Keratinocyte (primary cell): ENCODE measurements around the gene MCF2L2. TPM values are rescaled to one million over a fixed set of nuclear protein-coding genes. Genes with fewer than 3 reads are reported as not detected.

Experiments used
- DNase-seq: peaks from one replicate; pipeline ENCODE4 v3.0.0-alpha.2; 2011; ENCODE audit warnings: low read depth, missing footprints, low spot score
- FAIRE-seq: peaks from 2 replicates; lab custom pipeline; 2011; peaks lifted over from hg19 to GRCh38; lab: Jason Lieb, UNC
- H2AFZ ChIP-seq: 2 replicates; pipeline ENCODE4 v1.6.0; 2012; ENCODE audit warnings: low read length, control low read depth, inconsistent platforms; ENCODE audit not compliant: control insufficient read depth
- H3K27ac ChIP-seq: 2 replicates; pipeline ENCODE4 v1.5.1; 2011; ENCODE audit warnings: low read length; ENCODE audit not compliant: control insufficient read depth, insufficient read depth
- H3K27me3 ChIP-seq: 3 replicates; pipeline ENCODE4 v1.6.0; 2011; ENCODE audit warnings: low read length; ENCODE audit not compliant: control insufficient read depth, insufficient read depth; ENCODE audit errors: extremely low read depth
- H3K36me3 ChIP-seq, 2 experiments: 2 replicates in 1 of 2; 3 replicates in 1 of 2; pipeline ENCODE4 v1.5.1; 2011; ENCODE audit warnings: low read length in 2 of 2, mild to moderate bottlenecking in 1 of 2; ENCODE audit not compliant: control insufficient read depth in 2 of 2, insufficient read depth in 2 of 2; ENCODE audit errors: extremely low read depth in 1 of 2
- H3K4me1 ChIP-seq: 3 replicates; pipeline ENCODE4 v1.5.1; 2011; ENCODE audit warnings: low read length; ENCODE audit not compliant: control insufficient read depth, insufficient read depth; ENCODE audit errors: extremely low read depth
- H3K4me2 ChIP-seq: 3 replicates; pipeline ENCODE4 v1.6.0; 2011; ENCODE audit warnings: low read depth, low read length; ENCODE audit not compliant: control insufficient read depth, insufficient read depth; ENCODE audit errors: extremely low read depth
- H3K4me3 ChIP-seq, 3 experiments: fragments of 200-600 bp in 1 of 3; sonication (generic) in 1 of 3; 2 replicates in 2 of 3; 3 replicates in 1 of 3; pipeline ENCODE4 v1.5.1; 2011 to 2016; ENCODE audit warnings: low read length in 3 of 3, mild to moderate bottlenecking in 3 of 3, control low read depth in 2 of 3, inconsistent platforms in 1 of 3, low read depth in 1 of 3, mixed read lengths in 1 of 3, mixed run types in 1 of 3, moderate library complexity in 1 of 3; ENCODE audit not compliant: control insufficient read depth in 2 of 3, insufficient read depth in 2 of 3; ENCODE audit errors: extremely low read depth in 1 of 3
- H3K79me2 ChIP-seq: 2 replicates; pipeline ENCODE4 v1.6.0; 2012; ENCODE audit warnings: low read length; ENCODE audit not compliant: control insufficient read depth, insufficient read depth
- H3K9ac ChIP-seq: 3 replicates; pipeline ENCODE4 v1.6.0; 2011; ENCODE audit warnings: low read length; ENCODE audit not compliant: control insufficient read depth, insufficient read depth; ENCODE audit errors: extremely low read depth
- H3K9me1 ChIP-seq: 3 replicates; pipeline ENCODE4 v1.6.0; 2011; ENCODE audit warnings: low read length; ENCODE audit not compliant: control insufficient read depth, insufficient read depth; ENCODE audit errors: extremely low read depth
- H3K9me3 ChIP-seq: 2 replicates; pipeline ENCODE4 v1.5.1; 2012; ENCODE audit warnings: low read depth, low read length; ENCODE audit not compliant: control insufficient read depth
- H4K20me1 ChIP-seq: 3 replicates; pipeline ENCODE4 v1.6.0; 2011; ENCODE audit warnings: low read length; ENCODE audit not compliant: control insufficient read depth, insufficient read depth; ENCODE audit errors: extremely low read depth
- EZH2 ChIP-seq: IDR thresholded peaks from one replicate; pipeline ENCODE4 v1.6.1; 2012; ENCODE audit warnings: inconsistent platforms, mild to moderate bottlenecking, low read length, moderate library complexity
- dilution Hi-C: fragments of 300-500 bp; cut with MboI; formaldehyde crosslinking; loops from one replicate; pipeline ENCODE4 v1.7.0; 2020; ENCODE audit warnings: low sequenced_read_pairs; ENCODE audit not compliant: extremely low pct_ligation_motif_present
- polyA plus RNA-seq, 5 experiments: library from polyadenylated mRNA; depleted of rRNA in 3 of 5; stranded (reverse) in 3 of 5; stranded (forward) in 1 of 5; unstranded in 1 of 5; fragments of >200 nt; gene quantifications; 1 replicate in 1 of 5; 2 replicates in 3 of 5; 3 replicates in 1 of 5; pipeline versions ENCODE4 v1.2.1 to v1.2.3, GENCODE V29; 2011 to 2012; ENCODE audit warnings: missing spikeins in 2 of 5, low read depth in 1 of 5, low replicate concordance in 1 of 5
- TF ChIP-seq, protein P1 (sequence below), 3 experiments: IDR thresholded peaks in 1 of 3; conservative IDR thresholded peaks in 1 of 3; optimal IDR thresholded peaks in 1 of 3; 2 replicates in 2 of 3; 3 replicates in 1 of 3; pipeline versions ENCODE3 to v1.5.1; 2011; ENCODE audit warnings: low read length in 3 of 3, mild to moderate bottlenecking in 3 of 3, moderate library complexity in 2 of 3, control low read depth in 1 of 3, inconsistent platforms in 1 of 3; ENCODE audit not compliant: insufficient read depth in 2 of 3; ENCODE audit errors: extremely low read depth in 1 of 3

Gene MCF2L2
- polyA plus RNA-seq, 1 donor (not counting 4 experiments of a cell fraction or from before 2014, with no cell fraction given): 0.26 TPM

DNA sequence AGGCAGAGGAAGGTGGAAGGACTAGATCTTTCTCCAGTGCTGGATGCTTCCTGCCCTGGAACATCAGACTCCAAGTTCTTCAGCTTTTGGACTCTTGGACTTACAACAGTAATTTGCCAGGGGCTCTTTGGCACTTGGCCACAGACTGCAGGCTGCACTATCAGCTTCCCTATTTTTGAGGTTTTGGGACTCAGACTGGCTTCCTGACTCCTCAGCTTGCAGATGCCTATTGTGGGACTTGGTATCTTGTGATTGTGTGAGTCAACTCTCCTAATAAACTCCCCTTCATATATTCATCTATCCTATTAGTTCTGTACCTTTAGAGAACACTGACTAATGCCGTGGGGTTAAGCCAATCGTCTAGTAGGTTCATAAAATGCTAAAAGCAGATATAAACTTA, 184.2 kb downstream of the MCF2L2 start:
- no peaks in the 10 kb centered on the region for H3K9me1 ChIP-seq
- H3K27me3 ChIP-seq: no peaks in the 10 kb centered on the region
- no peaks in the 10 kb centered on the region for H4K20me1 ChIP-seq
- H3K4me3 ChIP-seq: no peak overlapping the region
- TF ChIP-seq, protein P1, sequence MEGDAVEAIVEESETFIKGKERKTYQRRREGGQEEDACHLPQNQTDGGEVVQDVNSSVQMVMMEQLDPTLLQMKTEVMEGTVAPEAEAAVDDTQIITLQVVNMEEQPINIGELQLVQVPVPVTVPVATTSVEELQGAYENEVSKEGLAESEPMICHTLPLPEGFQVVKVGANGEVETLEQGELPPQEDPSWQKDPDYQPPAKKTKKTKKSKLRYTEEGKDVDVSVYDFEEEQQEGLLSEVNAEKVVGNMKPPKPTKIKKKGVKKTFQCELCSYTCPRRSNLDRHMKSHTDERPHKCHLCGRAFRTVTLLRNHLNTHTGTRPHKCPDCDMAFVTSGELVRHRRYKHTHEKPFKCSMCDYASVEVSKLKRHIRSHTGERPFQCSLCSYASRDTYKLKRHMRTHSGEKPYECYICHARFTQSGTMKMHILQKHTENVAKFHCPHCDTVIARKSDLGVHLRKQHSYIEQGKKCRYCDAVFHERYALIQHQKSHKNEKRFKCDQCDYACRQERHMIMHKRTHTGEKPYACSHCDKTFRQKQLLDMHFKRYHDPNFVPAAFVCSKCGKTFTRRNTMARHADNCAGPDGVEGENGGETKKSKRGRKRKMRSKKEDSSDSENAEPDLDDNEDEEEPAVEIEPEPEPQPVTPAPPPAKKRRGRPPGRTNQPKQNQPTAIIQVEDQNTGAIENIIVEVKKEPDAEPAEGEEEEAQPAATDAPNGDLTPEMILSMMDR (optimal IDR thresholded peaks at IDR 0.05 in 1 of 3, IDR thresholded peaks at IDR 0.05 in 1 of 3, conservative IDR thresholded peaks at IDR 0.05 in 1 of 3; ENCODE audit: extremely low read depth in 1 of 3, insufficient read depth in 2 of 3, low read length in 3 of 3): no peak
- no peak for TF ChIP-seq EZH2
- no peak overlapping the region for H3K4me2 ChIP-seq
- H3K9me3 ChIP-seq: no peaks in the 10 kb centered on the region
- no peaks in the 10 kb centered on the region for H3K79me2 ChIP-seq
- H3K27ac ChIP-seq: no peak overlapping the region
- dilution Hi-C loops: no loop called here
- no peaks in the 10 kb centered on the region for H3K36me3 ChIP-seq
- DNase-seq (no peak), FAIRE-seq (peak; percentile 84)
- H2AFZ ChIP-seq: no peak overlapping the region
- no peak overlapping the region for H3K9ac ChIP-seq
- peaks cover 3% of the 10 kb centered on the region for H3K4me1 ChIP-seq

DNA sequence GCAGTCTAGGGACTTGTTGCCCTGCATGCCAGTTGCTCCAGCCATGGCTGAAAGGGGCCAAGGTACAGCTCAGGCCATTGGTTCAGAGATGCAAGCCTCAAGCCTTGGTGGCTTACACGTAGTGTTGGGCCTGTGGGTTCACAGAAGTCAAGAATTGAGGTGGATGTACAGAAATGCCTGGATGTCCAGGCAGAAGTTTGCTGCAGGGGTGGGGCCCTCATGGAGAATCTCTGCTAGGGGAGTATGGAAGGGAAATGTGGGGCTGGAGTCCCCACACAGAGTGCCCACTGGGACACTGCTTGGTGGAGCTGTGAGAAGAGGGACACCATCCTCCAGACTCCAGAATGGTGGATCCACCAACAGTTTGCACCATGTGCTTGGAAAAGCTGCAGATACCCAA, 186.0 kb downstream of the MCF2L2 start:
- no peaks in the 10 kb centered on the region for H3K9me3 ChIP-seq
- no peak overlapping the region for H2AFZ ChIP-seq
- FAIRE-seq: no peak
- no peaks in the 10 kb centered on the region for H3K36me3 ChIP-seq
- TF ChIP-seq, protein P1 (optimal IDR thresholded peaks at IDR 0.05 in 1 of 3, IDR thresholded peaks at IDR 0.05 in 1 of 3, conservative IDR thresholded peaks at IDR 0.05 in 1 of 3; ENCODE audit: extremely low read depth in 1 of 3, insufficient read depth in 2 of 3, low read length in 3 of 3): no peak
- TF ChIP-seq EZH2: no peak
- H3K4me3 ChIP-seq: no peak overlapping the region
- H3K9ac ChIP-seq: no peak overlapping the region
- no peaks in the 10 kb centered on the region for H3K79me2 ChIP-seq
- peaks cover 3% of the 10 kb centered on the region for H3K4me1 ChIP-seq
- no peak for DNase-seq
- dilution Hi-C loops: no loop called here
- no peaks in the 10 kb centered on the region for H4K20me1 ChIP-seq
- no peak overlapping the region for H3K27ac ChIP-seq
- H3K27me3 ChIP-seq: no peaks in the 10 kb centered on the region
- H3K4me2 ChIP-seq: no peak overlapping the region
- no peaks in the 10 kb centered on the region for H3K9me1 ChIP-seq
